ENCODE data around the gene BST2.

The BST2 gene

GRCh38 chr19:17359905-17360800, 45.3 kb downstream of the BST2 start:
- Histone ChIP-seq H3K4me3 (ENCODE audit: low read length) (no peak overlapping the region), H3F3A (ENCODE audit: insufficient read depth, low read length) (no peaks in the 10 kb centered on the region), H3K9me3 (replicated peaks; ENCODE audit: insufficient read depth, low read length) (no peaks in the 10 kb centered on the region), H4K20me1 (ENCODE audit: insufficient read depth, low read length) (no peaks in the 10 kb centered on the region), H3K27ac (ENCODE audit: low read length) (no peak overlapping the region), H3K9ac (ENCODE audit: low read length) (no peak overlapping the region), H3K79me2 (ENCODE audit: low read length) (no peaks in the 10 kb centered on the region), H3K9me2 (replicated peaks; ENCODE audit: insufficient read depth, low read length) (no peaks in the 10 kb centered on the region), H3K27me3 (replicated peaks; ENCODE audit: insufficient read depth, low read length) (0 out of 2 replicates have a peak, but pooled peaks cover 4% of the 10 kb centered on the region), H3K4me1 (ENCODE audit: low read length) (no peaks in the 10 kb centered on the region), H3K4me2 (ENCODE audit: low read depth, low read length) (no peak overlapping the region), H2AFZ (ENCODE audit: low read length) (no peak overlapping the region), H3K36me3 (replicated peaks; ENCODE audit: insufficient read depth, low read length) (no peaks in the 10 kb centered on the region)
- no peak for TF ChIP-seq EZH2 (optimal IDR thresholded peaks at IDR 0.05; ENCODE audit: low read depth, low read length)
- no peak for TF ChIP-seq EZH2phosphoT487 (IDR thresholded peaks at IDR 0.05; ENCODE audit: low read length)
- TF ChIP-seq, protein P1, sequence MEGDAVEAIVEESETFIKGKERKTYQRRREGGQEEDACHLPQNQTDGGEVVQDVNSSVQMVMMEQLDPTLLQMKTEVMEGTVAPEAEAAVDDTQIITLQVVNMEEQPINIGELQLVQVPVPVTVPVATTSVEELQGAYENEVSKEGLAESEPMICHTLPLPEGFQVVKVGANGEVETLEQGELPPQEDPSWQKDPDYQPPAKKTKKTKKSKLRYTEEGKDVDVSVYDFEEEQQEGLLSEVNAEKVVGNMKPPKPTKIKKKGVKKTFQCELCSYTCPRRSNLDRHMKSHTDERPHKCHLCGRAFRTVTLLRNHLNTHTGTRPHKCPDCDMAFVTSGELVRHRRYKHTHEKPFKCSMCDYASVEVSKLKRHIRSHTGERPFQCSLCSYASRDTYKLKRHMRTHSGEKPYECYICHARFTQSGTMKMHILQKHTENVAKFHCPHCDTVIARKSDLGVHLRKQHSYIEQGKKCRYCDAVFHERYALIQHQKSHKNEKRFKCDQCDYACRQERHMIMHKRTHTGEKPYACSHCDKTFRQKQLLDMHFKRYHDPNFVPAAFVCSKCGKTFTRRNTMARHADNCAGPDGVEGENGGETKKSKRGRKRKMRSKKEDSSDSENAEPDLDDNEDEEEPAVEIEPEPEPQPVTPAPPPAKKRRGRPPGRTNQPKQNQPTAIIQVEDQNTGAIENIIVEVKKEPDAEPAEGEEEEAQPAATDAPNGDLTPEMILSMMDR (IDR thresholded peaks at IDR 0.05; ENCODE audit: low read length), result no peak
- no peak for DNase-seq

- H3K36me3 ChIP-seq (replicated peaks; ENCODE audit: insufficient read depth, low read length), result no peaks in the 10 kb centered on the region
- no peak overlapping the region for H3K27ac ChIP-seq (ENCODE audit: low read length)
- H2AFZ ChIP-seq (ENCODE audit: low read length), result no peak overlapping the region
Observed at GRCh38 chr19:17358395-17358794, 47.0 kb downstream of the BST2 start.

GRCh38 chr19:17357724-17358123, 47.7 kb downstream of the BST2 start:
- Histone ChIP-seq H3K27ac (ENCODE audit: low read length) (no peak overlapping the region), H3K4me2 (ENCODE audit: low read depth, low read length) (no peak overlapping the region), H3K4me1 (ENCODE audit: low read length) (no peaks in the 10 kb centered on the region), H3K9me2 (replicated peaks; ENCODE audit: insufficient read depth, low read length) (no peaks in the 10 kb centered on the region), H2AFZ (ENCODE audit: low read length) (no peak overlapping the region), H3K9me3 (replicated peaks; ENCODE audit: insufficient read depth, low read length) (no peaks in the 10 kb centered on the region), H4K20me1 (ENCODE audit: insufficient read depth, low read length) (no peaks in the 10 kb centered on the region), H3F3A (ENCODE audit: insufficient read depth, low read length) (no peaks in the 10 kb centered on the region), H3K9ac (ENCODE audit: low read length) (no peak overlapping the region), H3K27me3 (replicated peaks; ENCODE audit: insufficient read depth, low read length) (0 out of 2 replicates have a peak, but pooled peaks cover 6% of the 10 kb centered on the region), H3K4me3 (ENCODE audit: low read length) (no peak overlapping the region), H3K79me2 (ENCODE audit: low read length) (no peaks in the 10 kb centered on the region), H3K36me3 (replicated peaks; ENCODE audit: insufficient read depth, low read length) (no peaks in the 10 kb centered on the region)
- DNase-seq, result no peak
- TF ChIP-seq, protein P1 (IDR thresholded peaks at IDR 0.05; ENCODE audit: low read length), result no peak
- no peak for TF ChIP-seq EZH2 (optimal IDR thresholded peaks at IDR 0.05; ENCODE audit: low read depth, low read length)
- TF ChIP-seq EZH2phosphoT487 (IDR thresholded peaks at IDR 0.05; ENCODE audit: low read length), result no peak

More at GRCh38 chr19:17358395-17358794, 47.0 kb downstream of the BST2 start:
- TF ChIP-seq EZH2phosphoT487 (IDR thresholded peaks at IDR 0.05; ENCODE audit: low read length) (no peak), EZH2 (optimal IDR thresholded peaks at IDR 0.05; ENCODE audit: low read depth, low read length) (no peak)
- TF ChIP-seq, protein P1 (IDR thresholded peaks at IDR 0.05; ENCODE audit: low read length), result no peak
- Histone ChIP-seq H3K4me1 (ENCODE audit: low read length) (no peaks in the 10 kb centered on the region), H3K4me2 (ENCODE audit: low read depth, low read length) (no peak overlapping the region), H3K9ac (ENCODE audit: low read length) (no peak overlapping the region), H3K9me2 (replicated peaks; ENCODE audit: insufficient read depth, low read length) (no peaks in the 10 kb centered on the region), H3K9me3 (replicated peaks; ENCODE audit: insufficient read depth, low read length) (no peaks in the 10 kb centered on the region), H3F3A (ENCODE audit: insufficient read depth, low read length) (no peaks in the 10 kb centered on the region), H3K79me2 (ENCODE audit: low read length) (no peaks in the 10 kb centered on the region), H4K20me1 (ENCODE audit: insufficient read depth, low read length) (no peaks in the 10 kb centered on the region), H3K27me3 (replicated peaks; ENCODE audit: insufficient read depth, low read length) (0 out of 2 replicates have a peak, but pooled peaks cover 4% of the 10 kb centered on the region), H3K4me3 (ENCODE audit: low read length) (no peak overlapping the region)
- no peak for DNase-seq
